GM20431 (cell line): ENCODE measurements around the gene OR7G1.
"Not testable (repeated sequence)": the region's sequence is repeated elsewhere in the genome, so short reads cannot be mapped to it uniquely, and the experiment has no call there.

ENCODE experiments used
- in situ Hi-C: fragments of 300-500 bp; cut with MseI, MboI; formaldehyde crosslinking; loops from one replicate; pipeline ENCODE4 v1.15.0; 2020; ENCODE audit warnings: low sequenced_read_pairs; ENCODE audit not compliant: unreplicated experiment

Gene OR7G1

DNA sequence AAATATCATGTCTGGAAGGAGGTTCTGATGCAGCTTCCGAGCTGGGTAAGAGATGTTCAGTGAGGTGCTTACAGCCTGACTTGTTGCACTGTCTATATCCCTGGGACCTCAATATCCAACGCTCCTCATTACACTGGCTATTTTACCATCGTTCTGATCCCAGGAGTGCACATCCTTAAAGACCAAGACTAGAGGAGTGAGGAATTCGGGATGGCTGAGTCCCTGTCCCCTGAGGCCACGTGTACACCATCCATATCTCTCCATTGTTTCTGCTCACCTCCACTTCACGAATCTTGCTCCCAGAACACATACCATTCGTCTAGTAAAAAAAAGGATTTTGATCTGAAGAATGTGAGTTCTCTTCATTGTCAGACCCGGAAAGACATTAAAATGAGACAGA is 8.2 kb downstream of the OR7G1 start, which contains the start of gene OR7G2:
Gene OR7G2, minus strand, starts transcription at position 101 of the 400 bp plus-strand sequence. CDS start 4,232 bp downstream, outside the sequence.
- in situ Hi-C loops, result no loop called here

DNA sequence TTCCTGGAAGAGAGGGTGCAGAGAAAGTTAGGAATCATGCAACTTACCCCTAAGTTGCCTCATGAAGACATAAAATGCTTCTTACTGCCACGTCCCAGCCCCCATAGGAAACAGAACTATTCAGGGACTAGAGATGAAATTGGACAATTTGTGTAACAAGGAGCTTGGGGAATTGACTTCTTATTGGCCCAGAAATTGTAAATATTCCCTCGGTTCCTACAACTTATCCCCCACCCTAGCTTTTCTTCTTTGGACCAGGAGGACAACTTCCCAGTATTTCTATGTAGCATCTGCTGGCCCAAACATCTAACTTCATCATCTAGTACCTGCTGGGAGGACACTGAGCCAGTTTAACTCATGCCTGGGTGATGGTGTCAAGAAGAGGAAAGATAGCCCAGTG is 28.8 kb downstream of the OR7G1 start, which contains the start of gene OR1M1:
Gene OR1M1, plus strand, starts transcription at position 301 of the 400 bp plus-strand sequence. CDS start 6,184 bp downstream, outside the sequence.
- in situ Hi-C loops, result no loop called here

DNA sequence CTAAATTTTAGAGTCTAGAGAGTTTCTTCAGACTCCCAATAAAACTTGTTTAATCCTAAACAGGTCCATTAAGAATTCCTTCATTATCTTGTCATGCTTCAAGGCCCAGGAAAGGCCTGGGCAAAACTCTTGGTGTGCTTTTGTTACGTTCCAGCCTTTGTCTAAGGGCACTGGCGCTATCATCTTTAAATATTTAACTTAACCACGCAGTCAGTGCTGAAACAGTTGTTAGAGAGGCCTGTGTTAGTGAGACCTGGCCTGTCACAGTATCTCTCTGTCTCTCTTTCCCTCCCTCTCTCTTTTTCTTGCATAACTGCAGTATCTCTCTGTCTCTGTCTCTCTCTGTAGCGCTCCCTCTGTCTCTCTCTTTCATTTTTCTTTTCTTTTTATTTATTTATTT is 36.9 kb downstream of the OR7G1 start:
- in situ Hi-C loops, result no loop called here

DNA sequence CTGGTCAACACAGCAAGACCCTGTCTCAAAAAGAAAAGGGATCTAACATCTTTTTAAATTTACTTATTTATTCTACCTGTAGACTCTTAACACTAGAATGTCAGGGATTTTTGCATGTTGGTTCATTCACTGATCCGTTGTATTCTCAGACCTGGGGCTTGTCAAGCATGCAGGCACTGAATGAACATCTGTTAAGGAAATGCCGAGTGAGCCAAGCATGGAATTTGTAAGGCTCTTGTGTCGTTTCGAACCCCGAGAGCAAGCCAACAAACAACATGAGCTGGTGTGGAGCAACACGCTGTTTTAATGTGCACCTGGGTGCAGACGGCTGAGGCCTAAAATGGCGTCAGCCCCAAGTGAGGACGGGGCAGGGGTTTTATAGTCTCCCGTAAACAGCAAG is 38.7 kb downstream of the OR7G1 start:
- in situ Hi-C loops, result no loop called here

- in situ Hi-C loops, result no loop called here
These were observed 40.3 kb downstream of the OR7G1 start for GRCh38 chr19:9075064-9075949.

GRCh38 chr19:9073806-9074205 is 41.8 kb downstream of the OR7G1 start:
- in situ Hi-C loops, result no loop called here

GRCh38 chr19:9071720-9072119 is 43.8 kb downstream of the OR7G1 start:
- in situ Hi-C loops, result not testable (repeated sequence)

- in situ Hi-C loops, result no loop called here
These were observed 45.5 kb downstream of the OR7G1 start for GRCh38 chr19:9070066-9070465.

- in situ Hi-C loops, result no loop called here
These were observed 50.0 kb downstream of the OR7G1 start for GRCh38 chr19:9065457-9066014.
